ENCODE results near the gene TACC2. TPM values are rescaled to one million over a fixed set of nuclear protein-coding genes. Genes with fewer than 3 reads are reported as not detected.
"Not testable (repeated sequence)": the region's sequence is repeated elsewhere in the genome, so short reads cannot be mapped to it uniquely, and the experiment has no call there.

The TACC2 gene
- total RNA-seq, 4 donors from 2014 or later: 31.0 to 52.5 (median 42.2) TPM

DNA sequence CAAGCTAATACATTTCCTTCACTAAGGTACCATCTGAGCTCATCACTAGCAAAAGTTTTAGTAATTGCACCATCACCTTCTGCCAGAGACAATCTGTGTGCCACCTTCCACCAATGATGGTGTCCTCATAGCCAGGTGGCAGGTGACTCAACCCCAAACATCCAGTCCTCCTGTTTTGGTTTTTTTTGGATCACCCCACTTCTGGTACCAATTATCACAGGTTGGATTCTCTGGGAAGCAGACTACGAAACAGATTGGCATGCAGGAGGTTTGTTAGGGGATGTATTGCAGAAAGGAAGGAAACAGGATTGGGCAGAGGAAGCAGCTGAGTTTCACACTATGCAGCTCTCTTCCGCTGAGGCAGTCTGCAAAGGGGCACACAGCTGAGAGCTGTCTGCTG is 4.5 kb upstream of the TACC2 start:
- H3K9me3 ChIP-seq: peaks cover 0 to 16% (median 1%) of the 10 kb centered on the region in 4 donors
- DNase-seq (ENCODE audit: low spot score in 2 of 2): no peak
- H3K4me1 ChIP-seq: no peaks in the 10 kb centered on the region
- no peaks in the 10 kb centered on the region for H3K36me3 ChIP-seq
- no peak overlapping the region for H3K4me3 ChIP-seq
- WGBS, 2 donors: 88 to 91% methylated on average over 2 of the region's 2 CpGs
- no peak for TF ChIP-seq POLR2A (IDR thresholded peaks at IDR 0.05)
- TF ChIP-seq EP300 (IDR thresholded peaks at IDR 0.05): no peak
- TF ChIP-seq, protein P1, sequence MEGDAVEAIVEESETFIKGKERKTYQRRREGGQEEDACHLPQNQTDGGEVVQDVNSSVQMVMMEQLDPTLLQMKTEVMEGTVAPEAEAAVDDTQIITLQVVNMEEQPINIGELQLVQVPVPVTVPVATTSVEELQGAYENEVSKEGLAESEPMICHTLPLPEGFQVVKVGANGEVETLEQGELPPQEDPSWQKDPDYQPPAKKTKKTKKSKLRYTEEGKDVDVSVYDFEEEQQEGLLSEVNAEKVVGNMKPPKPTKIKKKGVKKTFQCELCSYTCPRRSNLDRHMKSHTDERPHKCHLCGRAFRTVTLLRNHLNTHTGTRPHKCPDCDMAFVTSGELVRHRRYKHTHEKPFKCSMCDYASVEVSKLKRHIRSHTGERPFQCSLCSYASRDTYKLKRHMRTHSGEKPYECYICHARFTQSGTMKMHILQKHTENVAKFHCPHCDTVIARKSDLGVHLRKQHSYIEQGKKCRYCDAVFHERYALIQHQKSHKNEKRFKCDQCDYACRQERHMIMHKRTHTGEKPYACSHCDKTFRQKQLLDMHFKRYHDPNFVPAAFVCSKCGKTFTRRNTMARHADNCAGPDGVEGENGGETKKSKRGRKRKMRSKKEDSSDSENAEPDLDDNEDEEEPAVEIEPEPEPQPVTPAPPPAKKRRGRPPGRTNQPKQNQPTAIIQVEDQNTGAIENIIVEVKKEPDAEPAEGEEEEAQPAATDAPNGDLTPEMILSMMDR (IDR thresholded peaks at IDR 0.05): no peak
- no peaks in the 10 kb centered on the region for H3K27me3 ChIP-seq
- H3K27ac ChIP-seq: no peak overlapping the region

DNA sequence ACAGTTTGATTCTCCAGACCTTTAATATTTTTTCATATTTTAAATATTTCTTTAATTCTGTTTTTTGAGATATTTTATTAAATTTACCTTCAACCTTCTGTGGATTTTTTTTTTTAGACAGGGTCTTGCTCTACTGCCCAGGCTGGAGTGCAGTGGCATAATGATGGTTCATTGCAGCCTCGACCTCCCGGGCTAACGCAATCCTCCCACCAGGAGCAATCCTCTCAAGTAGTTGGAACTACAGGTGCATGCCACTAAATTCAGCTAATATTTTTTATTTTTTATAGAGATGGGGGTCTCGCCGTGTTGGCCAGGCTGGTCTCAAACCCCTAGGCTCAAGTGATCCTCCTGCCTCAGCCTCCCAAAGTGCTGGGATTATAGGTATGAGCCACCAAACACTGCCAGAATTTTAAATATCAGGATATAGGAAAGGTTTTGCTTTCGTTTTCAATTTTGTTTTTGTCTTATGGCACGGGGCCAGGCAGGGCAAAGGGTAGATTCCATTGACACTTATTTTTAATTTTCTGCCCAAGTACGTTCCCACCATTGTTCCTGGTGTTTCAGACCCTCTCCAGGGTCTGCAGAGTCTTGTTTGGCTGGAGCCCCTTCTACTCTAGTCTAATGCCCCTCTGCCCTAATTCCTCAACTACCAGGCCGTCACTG is 1.2 kb downstream of the TACC2 start:
- no peak overlapping the region for H3K27ac ChIP-seq
- no peaks in the 10 kb centered on the region for H3K36me3 ChIP-seq
- no peaks in the 10 kb centered on the region for H3K9me3 ChIP-seq
- no peaks in the 10 kb centered on the region for H3K27me3 ChIP-seq
- TF ChIP-seq EP300 (IDR thresholded peaks at IDR 0.05): no peak
- TF ChIP-seq, protein P1 (IDR thresholded peaks at IDR 0.05): no peak
- no peak for TF ChIP-seq POLR2A (IDR thresholded peaks at IDR 0.05)
- peaks cover 0 to 16% (median 0%) of the 10 kb centered on the region in 4 donors for H3K4me1 ChIP-seq
- 62 to 67% methylated on average over 9 of the region's 9 CpGs for WGBS, 2 donors
- no peak for DNase-seq (ENCODE audit: low spot score in 2 of 2)
- peak overlapping the region in 1 of 4 donors; percentile 18 for H3K4me3 ChIP-seq

DNA sequence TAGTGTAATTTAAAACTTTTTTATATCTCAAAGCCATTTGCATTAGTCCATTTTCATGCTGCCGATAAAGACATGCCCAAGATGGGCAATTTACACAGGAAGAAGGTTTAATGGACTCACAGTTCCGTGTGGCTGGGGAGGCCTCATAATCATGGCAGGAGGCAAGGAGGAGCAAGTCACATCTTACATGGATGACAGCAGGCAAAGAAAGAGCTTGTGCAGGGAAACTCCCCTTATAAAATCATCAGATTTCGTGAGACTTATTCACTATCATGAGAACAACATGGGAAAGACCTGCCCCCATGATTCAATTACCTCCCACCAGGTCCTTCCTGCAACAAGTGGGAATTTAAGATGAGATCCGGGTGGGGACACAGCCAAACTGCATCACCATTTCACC is 2.8 kb downstream of the TACC2 start:
- not testable (repeated sequence) for H3K27me3 ChIP-seq; DNase-seq (ENCODE audit: low spot score in 2 of 2); H3K4me3 ChIP-seq; H3K9me3 ChIP-seq; H3K36me3 ChIP-seq; H3K27ac ChIP-seq
- 85 to 93% methylated on average over 4 of the region's 4 CpGs for WGBS, 2 donors
- H3K4me1 ChIP-seq: peaks cover 0 to 16% (median 0%) of the 10 kb centered on the region in 4 donors

DNA sequence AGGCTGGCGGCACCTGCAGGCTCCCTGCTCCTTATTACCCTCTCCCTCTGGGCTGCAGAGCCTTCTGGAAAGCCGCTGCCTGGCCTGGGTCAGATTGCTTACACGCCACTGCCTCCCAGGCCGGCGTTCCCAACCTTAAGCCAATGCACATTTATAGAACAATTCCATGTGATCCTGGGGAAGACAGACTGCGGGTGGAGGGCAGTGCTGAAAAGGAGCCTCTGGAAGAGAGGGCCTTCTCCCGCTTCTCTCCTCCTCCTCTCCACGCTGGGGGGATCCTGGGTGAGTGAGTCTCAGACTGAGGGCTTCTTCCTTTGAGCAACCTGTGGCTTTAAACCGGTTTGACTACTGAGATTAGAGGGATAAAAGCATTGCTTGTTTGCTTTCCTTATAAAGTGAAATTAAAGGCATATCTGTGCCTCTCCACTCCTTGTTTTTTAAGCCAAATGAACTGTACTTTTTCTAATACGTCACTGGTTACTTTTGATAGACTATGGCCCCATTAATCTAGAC is 5.5 kb downstream of the TACC2 start:
- Histone ChIP-seq H3K9me3 (no peaks in the 10 kb centered on the region), H3K4me1 (peaks cover 0 to 16% (median 0%) of the 10 kb centered on the region in 4 donors), H3K4me3 (no peak overlapping the region), H3K27me3 (no peaks in the 10 kb centered on the region), H3K36me3 (no peaks in the 10 kb centered on the region), H3K27ac (peak overlapping the region in 2 of 4 donors; percentile 27 to 50)
- WGBS, 2 donors: 29 to 42% methylated on average over 10 of the region's 10 CpGs
- peak in 1 of 2 donors; percentile 17 for DNase-seq (ENCODE audit: low spot score in 2 of 2)
- TF ChIP-seq, protein P1 (IDR thresholded peaks at IDR 0.05): no peak
- TF ChIP-seq EP300 (IDR thresholded peaks at IDR 0.05): peak in 1 of 2 donors; percentile 35

DNA sequence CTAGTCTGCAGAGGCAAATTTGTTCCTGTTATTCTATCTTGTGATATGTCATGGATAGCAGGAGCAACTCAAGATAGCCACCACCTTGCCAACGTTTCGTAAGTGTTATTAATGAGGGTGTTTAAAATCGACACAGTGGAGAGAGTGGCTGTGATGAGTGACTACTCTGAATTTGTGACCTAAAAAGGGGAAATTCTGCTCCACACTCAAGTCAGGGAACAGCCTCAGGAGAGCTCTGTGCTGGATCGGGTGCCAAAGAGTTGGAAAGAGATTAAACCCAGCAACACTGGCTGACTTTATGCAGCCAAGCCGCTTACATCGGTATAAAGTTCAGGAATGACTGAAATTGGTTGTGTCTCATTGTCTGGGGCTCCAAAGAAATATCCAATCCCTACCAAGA is 9.5 kb downstream of the TACC2 start:
- Histone ChIP-seq H3K27ac (no peak overlapping the region), H3K36me3 (no peaks in the 10 kb centered on the region), H3K4me3 (no peak overlapping the region), H3K4me1 (peaks cover 0 to 8% (median 0%) of the 10 kb centered on the region in 4 donors), H3K9me3 (peaks cover 0 to 37% (median 5%) of the 10 kb centered on the region in 4 donors), H3K27me3 (no peaks in the 10 kb centered on the region)
- WGBS, 2 donors: 86 to 87% methylated on average over 6 of the region's 6 CpGs
- TF ChIP-seq POLR2A (IDR thresholded peaks at IDR 0.05) (no peak), EP300 (IDR thresholded peaks at IDR 0.05) (no peak)
- TF ChIP-seq, protein P1 (IDR thresholded peaks at IDR 0.05): no peak
- no peak for DNase-seq (ENCODE audit: low spot score in 2 of 2)

All from tibial nerve (tissue), 4 donors.